DND-41 (cell line): ENCODE results near the gene PTPRK.

Experiments used
- CTCF ChIP-seq: IDR thresholded peaks from 2 replicates; pipeline ENCODE4 v1.5.1; 2012; ENCODE audit warnings: borderline replicate concordance, low read length, moderate library complexity, mild to moderate bottlenecking; ENCODE audit not compliant: poor library complexity, severe bottlenecking; ENCODE audit errors: extremely low read depth
- EZH2 ChIP-seq: IDR thresholded peaks from 3 replicates; pipeline ENCODE4 v1.6.1; 2012; ENCODE audit warnings: borderline replicate concordance, low read depth, mild to moderate bottlenecking, moderate library complexity, low read length, inconsistent platforms; ENCODE audit not compliant: severe bottlenecking

GRCh38 chr6:128509709-128510108 lies 10.7 kb downstream of the PTPRK start:
- TF ChIP-seq CTCF, result no peak
- TF ChIP-seq EZH2, result no peak
